Right atrium auricular region (tissue), 2 donors: Measurements from ENCODE around the gene ABCB10. TPM values are rescaled to one million over a fixed set of nuclear protein-coding genes. Genes with fewer than 3 reads are reported as not detected.

Experiments
- DNase-seq: peaks from one replicate; pipeline ENCODE4 v3.0.0-alpha.2; 2019; ENCODE audit warnings: low spot score
- H3K27ac ChIP-seq, 2 donors: fragments of 200-600 bp; sonication (generic); 1 replicate in 1 of 2; 2 replicates in 1 of 2; pipeline ENCODE4 v1.5.1; 2016 to 2019
- H3K27me3 ChIP-seq, 2 donors: fragments of 200-600 bp; sonication (generic); one replicate each; pipeline versions ENCODE4 v1.5.1 to v1.6.0; 2017 to 2019
- H3K36me3 ChIP-seq: fragments of 200-600 bp; sonication (generic); one replicate; pipeline ENCODE4 v1.5.1; 2016
- H3K4me1 ChIP-seq, 2 donors: fragments of 200-600 bp; sonication (generic); one replicate each; pipeline versions ENCODE4 v1.5.1 to v1.6.0; 2017 to 2019
- H3K4me3 ChIP-seq, 2 donors: fragments of 200-600 bp; sonication (generic); 1 replicate in 1 of 2; 2 replicates in 1 of 2; pipeline ENCODE4 v1.5.1; 2017 to 2019; ENCODE audit warnings: mild to moderate bottlenecking in 1 of 2, moderate library complexity in 1 of 2
- H3K9me3 ChIP-seq, 2 donors: fragments of 200-600 bp; sonication (generic); one replicate each; pipeline ENCODE4 v1.5.1; 2019
- CTCF ChIP-seq, 2 donors: fragments of 200-600 bp; sonication (generic); IDR thresholded peaks; one replicate each; pipeline ENCODE4 v1.5.1; 2019; ENCODE audit warnings: antibody characterized with exemption in 2 of 2
- total RNA-seq, 2 donors: library from RNA; depleted of rRNA; stranded (reverse); fragments of >200 nt; gene quantifications; one replicate each; pipeline ENCODE4 v1.1.0, GENCODE V29; 2016

The ABCB10 gene
- total RNA-seq, 2 donors from 2014 or later, result 8.6 to 9.2 TPM

DNA sequence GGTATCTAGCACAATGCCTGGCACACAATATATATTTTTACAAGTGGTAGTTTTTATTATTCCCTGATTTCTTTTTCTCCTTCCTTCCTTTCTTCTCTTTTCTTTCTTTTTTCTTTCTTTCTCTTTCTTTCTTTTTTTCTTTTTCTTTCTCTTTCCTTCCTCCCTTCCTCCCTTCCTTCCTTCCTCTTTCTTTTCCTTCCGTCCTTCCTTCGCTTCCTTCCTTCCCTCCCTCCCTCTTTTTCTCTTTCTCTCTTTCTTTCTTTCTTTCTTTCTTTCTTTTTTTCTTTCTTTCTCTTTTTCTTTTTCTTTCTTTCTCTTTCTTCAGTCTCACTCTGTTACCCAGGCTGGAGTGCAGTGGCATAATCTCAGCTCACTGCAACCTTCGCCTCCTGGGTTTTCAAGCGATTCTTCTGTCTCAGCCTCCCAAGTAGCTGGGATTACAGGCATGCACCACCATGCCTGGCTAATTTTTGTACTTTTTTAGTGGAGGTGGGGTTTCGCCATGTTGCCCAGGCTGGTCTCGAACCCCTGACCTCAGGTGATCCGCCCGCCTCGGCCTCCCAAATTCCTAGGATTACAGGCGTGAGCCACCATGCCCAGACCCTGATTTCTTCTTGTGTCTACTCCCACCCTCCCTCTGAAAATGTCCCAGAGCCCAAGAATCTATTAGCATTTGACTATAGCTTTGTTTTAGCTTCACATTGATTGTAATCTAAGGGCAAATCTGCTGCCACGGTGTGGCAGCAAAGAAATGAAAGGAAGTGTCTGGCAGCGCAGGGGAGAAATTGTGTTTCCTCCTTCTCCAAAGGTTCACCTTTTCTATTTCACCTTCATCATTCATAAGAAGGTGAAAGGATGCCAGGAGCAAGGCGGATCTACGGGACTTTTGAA is 19.9 kb upstream of the ABCB10 start:
- no peak for DNase-seq
- Histone ChIP-seq H3K36me3 (no peaks in the 10 kb centered on the region), H3K4me1 (peaks cover 0 to 24% of the 10 kb centered on the region in 2 donors), H3K4me3 (peak overlapping the region in 1 of 2 donors; percentile 13), H3K27ac (peak overlapping the region; percentile 44 to 69), H3K27me3 (no peaks in the 10 kb centered on the region), H3K9me3 (no peaks in the 10 kb centered on the region)
- TF ChIP-seq CTCF (IDR thresholded peaks at IDR 0.05), result no peak

GRCh38 chr1:229574679-229575442 is 16.4 kb upstream of the ABCB10 start:
- DNase-seq, result no peak
- Histone ChIP-seq H3K4me3 (no peak overlapping the region), H3K27me3 (no peaks in the 10 kb centered on the region), H3K9me3 (no peaks in the 10 kb centered on the region), H3K36me3 (no peaks in the 10 kb centered on the region), H3K4me1 (peaks cover 0 to 14% of the 10 kb centered on the region in 2 donors), H3K27ac (no peak overlapping the region)
- no peak for TF ChIP-seq CTCF (IDR thresholded peaks at IDR 0.05)

- DNase-seq, result no peak
- H3K9me3 ChIP-seq, result no peaks in the 10 kb centered on the region
- H3K27ac ChIP-seq, result no peak overlapping the region
- H3K4me1 ChIP-seq, result no peaks in the 10 kb centered on the region
- H3K36me3 ChIP-seq, result no peaks in the 10 kb centered on the region
- TF ChIP-seq CTCF (IDR thresholded peaks at IDR 0.05), result no peak
- H3K27me3 ChIP-seq, result no peaks in the 10 kb centered on the region
- H3K4me3 ChIP-seq, result no peak overlapping the region
Measured at GRCh38 chr1:229572286-229572685, 13.8 kb upstream of the ABCB10 start.

- Histone ChIP-seq H3K27ac (no peak overlapping the region), H3K27me3 (no peaks in the 10 kb centered on the region), H3K4me3 (no peak overlapping the region), H3K36me3 (no peaks in the 10 kb centered on the region), H3K9me3 (no peaks in the 10 kb centered on the region), H3K4me1 (no peaks in the 10 kb centered on the region)
- no peak for DNase-seq
- TF ChIP-seq CTCF (IDR thresholded peaks at IDR 0.05), result no peak
Measured at GRCh38 chr1:229570891-229571516, 12.5 kb upstream of the ABCB10 start.

GRCh38 chr1:229570305-229570704 is 11.8 kb upstream of the ABCB10 start:
- no peak overlapping the region for H3K4me3 ChIP-seq
- no peaks in the 10 kb centered on the region for H3K4me1 ChIP-seq
- H3K36me3 ChIP-seq, result no peaks in the 10 kb centered on the region
- no peak for DNase-seq
- H3K27me3 ChIP-seq, result no peaks in the 10 kb centered on the region
- no peaks in the 10 kb centered on the region for H3K9me3 ChIP-seq
- H3K27ac ChIP-seq, result no peak overlapping the region
- no peak for TF ChIP-seq CTCF (IDR thresholded peaks at IDR 0.05)
